Transverse colon (tissue), 4 donors: ENCODE results near the gene MICAL2. TPM values are rescaled to one million over a fixed set of nuclear protein-coding genes. Genes with fewer than 3 reads are reported as not detected.

Experiments used
- DNase-seq: peaks from one replicate; pipeline ENCODE4 v3.0.0-alpha.2; 2019
- H3K27ac ChIP-seq, 4 donors: fragments of 200-600 bp; sonication (generic); 2 replicates each; pipeline ENCODE4 v1.5.1; 2016 to 2018; ENCODE audit warnings: inconsistent platforms in 4 of 4
- H3K27me3 ChIP-seq: fragments of 200-600 bp; sonication (generic); 2 replicates; pipeline ENCODE4 v1.5.1; 2017; ENCODE audit warnings: inconsistent platforms
- H3K36me3 ChIP-seq, 4 donors: fragments of 200-600 bp; sonication (generic); 2 replicates each; pipeline ENCODE4 v1.5.1; 2017 to 2019; ENCODE audit warnings: inconsistent platforms in 4 of 4
- H3K4me1 ChIP-seq, 4 donors: fragments of 200-600 bp; sonication (generic); 2 replicates each; pipeline ENCODE4 v1.5.1; 2017 to 2020; ENCODE audit warnings: inconsistent platforms in 4 of 4
- H3K4me3 ChIP-seq, 4 donors: fragments of 200-600 bp; sonication (generic); 1 replicate in 1 of 4; 2 replicates in 3 of 4; pipeline versions ENCODE4 v1.5.1 to v1.6.1; 2017 to 2019; ENCODE audit warnings: inconsistent platforms in 4 of 4
- H3K9me3 ChIP-seq, 2 donors: fragments of 200-600 bp; sonication (generic); 2 replicates each; pipeline ENCODE4 v1.5.1; 2017 to 2019; ENCODE audit warnings: inconsistent platforms in 2 of 2
- EP300 ChIP-seq: sonication (generic); formaldehyde crosslinking; IDR thresholded peaks from one replicate; pipeline ENCODE4 v1.6.1; 2017; ENCODE audit warnings: antibody characterized with exemption, low read depth
- POLR2A ChIP-seq: fragments of 450-650 bp; IDR thresholded peaks from one replicate; pipeline ENCODE4 v1.6.1; 2016; ENCODE audit warnings: antibody characterized with exemption, mild to moderate bottlenecking, moderate library complexity
- POLR2AphosphoS5 ChIP-seq, 3 donors: sonication (generic); formaldehyde crosslinking; IDR thresholded peaks; one replicate each; pipeline ENCODE4 v1.6.1; 2016; ENCODE audit warnings: antibody characterized with exemption in 3 of 3
- WGBS, 2 donors: methylation state at CpG; one replicate each; pipeline ENCODE4 v1.1.5; 2018; ENCODE audit warnings: low coverage in 1 of 2; 5-methylcytosine and 5-hydroxymethylcytosine counted together
- in situ Hi-C, 4 donors: fragments of 200-750 bp; cut with MboI; loops; one replicate each; pipeline versions ENCODE4 v1.15.0 to v1.15.1; 2017; ENCODE audit warnings: low sequenced_read_pairs in 3 of 4, low pct_ligation_motif_present in 1 of 4, low pct_unique_long_range_greater_than_20kb in 1 of 4
- intact Hi-C: fragments of 100-400 bp; cut with DNase I; formaldehyde crosslinking; loops from one replicate; pipeline ENCODE4 v1.15.1; 2023; ENCODE audit warnings: low total_unique reads
- total RNA-seq, 4 donors: library from RNA; depleted of rRNA; stranded (reverse); fragments of >200 nt; gene quantifications; one replicate each; pipeline ENCODE4 v1.1.0, GENCODE V29; 2016
- TF ChIP-seq, protein P1 (sequence below), 5 experiments: fragments of 200-600 bp in 3 of 5; fragments of 450-650 bp in 2 of 5; sonication (generic) in 3 of 5; IDR thresholded peaks; 1 replicate in 2 of 5; 2 replicates in 3 of 5; pipeline ENCODE4 v1.5.1; 2016 to 2017; ENCODE audit warnings: antibody characterized with exemption in 5 of 5, inconsistent platforms in 3 of 5, mild to moderate bottlenecking in 2 of 5, moderate library complexity in 1 of 5

The MICAL2 gene
- total RNA-seq, 4 donors from 2014 or later = 309 to 483 (median 316) TPM

DNA sequence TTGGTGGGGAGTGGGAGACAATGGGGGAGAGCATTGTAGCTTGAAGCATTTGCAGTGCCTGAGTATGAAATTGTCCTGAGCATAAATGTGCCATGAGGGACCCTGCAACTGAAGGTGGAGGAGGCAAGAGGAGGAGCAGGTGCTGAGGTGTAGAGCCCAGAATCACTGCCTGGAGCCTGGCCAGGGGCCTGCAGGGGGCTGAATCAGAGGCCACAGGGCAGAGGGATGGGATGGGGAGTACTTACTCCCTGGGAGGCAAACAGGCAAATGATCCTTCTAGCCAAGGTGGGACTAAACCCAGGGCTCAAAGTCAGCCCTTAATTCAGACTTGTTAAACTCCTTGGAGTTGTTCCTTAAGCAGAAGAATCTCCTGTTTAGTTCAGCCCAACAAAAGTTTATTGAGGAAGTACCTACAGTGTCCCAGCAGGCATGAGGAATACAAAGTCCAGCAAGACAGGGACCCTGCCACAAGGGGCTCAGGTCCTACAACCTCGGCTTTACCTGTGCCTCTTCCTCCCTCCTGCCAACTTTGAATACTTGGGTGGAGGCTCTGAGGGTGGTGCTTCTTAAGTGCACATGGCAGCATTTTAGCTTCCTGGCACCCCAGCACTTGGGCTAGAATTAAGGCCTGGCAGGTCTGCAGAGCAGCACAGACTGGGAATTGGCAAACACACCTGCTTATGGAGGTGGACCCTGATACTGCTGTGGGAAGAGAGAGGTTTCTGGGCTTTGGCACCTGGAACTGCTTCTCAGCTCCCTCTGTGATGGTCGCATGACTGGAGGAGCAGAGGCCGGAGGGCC is 20.0 kb downstream of the MICAL2 start:
- H3K27ac ChIP-seq = peak overlapping the region; percentile 71 to 73 (median 72)
- H3K27me3 ChIP-seq = no peaks in the 10 kb centered on the region
- in situ Hi-C loops = no loop called here
- H3K9me3 ChIP-seq = no peaks in the 10 kb centered on the region
- peak; percentile 55 for DNase-seq
- WGBS, 2 donors = 79% methylated on average over 3 of the region's 3 CpGs; no CpG with 5 or more reads in 1 of the 2 donors
- no peak overlapping the region for H3K4me3 ChIP-seq
- intact Hi-C loops = no loop called here
- H3K36me3 ChIP-seq = no peaks in the 10 kb centered on the region
- H3K4me1 ChIP-seq = peaks cover 25 to 87% (median 58%) of the 10 kb centered on the region in 4 donors
- TF ChIP-seq, protein P1, sequence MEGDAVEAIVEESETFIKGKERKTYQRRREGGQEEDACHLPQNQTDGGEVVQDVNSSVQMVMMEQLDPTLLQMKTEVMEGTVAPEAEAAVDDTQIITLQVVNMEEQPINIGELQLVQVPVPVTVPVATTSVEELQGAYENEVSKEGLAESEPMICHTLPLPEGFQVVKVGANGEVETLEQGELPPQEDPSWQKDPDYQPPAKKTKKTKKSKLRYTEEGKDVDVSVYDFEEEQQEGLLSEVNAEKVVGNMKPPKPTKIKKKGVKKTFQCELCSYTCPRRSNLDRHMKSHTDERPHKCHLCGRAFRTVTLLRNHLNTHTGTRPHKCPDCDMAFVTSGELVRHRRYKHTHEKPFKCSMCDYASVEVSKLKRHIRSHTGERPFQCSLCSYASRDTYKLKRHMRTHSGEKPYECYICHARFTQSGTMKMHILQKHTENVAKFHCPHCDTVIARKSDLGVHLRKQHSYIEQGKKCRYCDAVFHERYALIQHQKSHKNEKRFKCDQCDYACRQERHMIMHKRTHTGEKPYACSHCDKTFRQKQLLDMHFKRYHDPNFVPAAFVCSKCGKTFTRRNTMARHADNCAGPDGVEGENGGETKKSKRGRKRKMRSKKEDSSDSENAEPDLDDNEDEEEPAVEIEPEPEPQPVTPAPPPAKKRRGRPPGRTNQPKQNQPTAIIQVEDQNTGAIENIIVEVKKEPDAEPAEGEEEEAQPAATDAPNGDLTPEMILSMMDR (IDR thresholded peaks at IDR 0.05) = peak in 1 of 5 experiments; percentile 51
- TF ChIP-seq POLR2AphosphoS5 (IDR thresholded peaks at IDR 0.05) = peak in 2 of 3 donors; percentile 41
- TF ChIP-seq EP300 = no peak
- TF ChIP-seq POLR2A = no peak

DNA sequence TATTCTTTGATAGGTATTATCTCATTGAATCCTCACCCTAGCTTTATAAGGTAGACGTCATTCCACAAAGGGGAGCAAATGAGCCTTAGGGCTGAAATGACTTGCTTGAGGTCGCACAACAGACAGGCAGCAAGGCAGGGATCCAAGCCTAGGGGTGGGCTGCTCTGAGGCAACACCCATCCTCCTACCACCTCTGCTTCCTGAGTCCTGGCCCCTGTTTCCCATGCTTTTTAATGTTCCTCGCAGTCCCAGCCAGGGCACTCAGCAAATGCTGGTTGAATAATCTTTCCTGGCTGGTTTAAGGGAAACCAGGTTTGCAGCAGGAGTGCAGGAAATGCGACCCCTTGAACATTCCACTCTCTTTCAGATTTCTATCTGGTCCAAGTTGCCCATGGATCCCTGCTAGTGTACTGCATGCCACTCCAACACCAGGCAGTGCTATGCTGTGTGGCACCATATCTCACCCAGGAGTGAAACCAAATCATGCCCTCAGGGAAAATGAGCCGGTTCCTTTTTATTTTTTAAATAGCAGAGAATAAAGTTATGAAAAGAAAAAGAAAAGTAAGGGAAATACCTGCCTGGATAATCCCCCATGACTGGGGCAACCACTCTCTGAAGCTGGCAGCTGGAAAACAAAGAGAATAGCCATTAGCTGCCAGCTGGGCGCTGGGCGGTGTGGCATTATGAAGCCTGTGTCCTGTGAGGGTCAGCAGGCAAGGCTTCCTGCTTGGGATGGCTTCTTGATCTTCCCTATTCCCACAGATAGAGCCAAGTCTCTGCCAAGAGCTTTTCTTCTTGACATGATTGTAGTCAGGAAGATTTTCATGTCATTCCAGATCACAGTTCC is 21.8 kb downstream of the MICAL2 start:
- intact Hi-C loops = no loop called here
- no peak overlapping the region for H3K4me3 ChIP-seq
- TF ChIP-seq, protein P1 (IDR thresholded peaks at IDR 0.05) = no peak
- TF ChIP-seq EP300 (no peak), POLR2A (no peak), POLR2AphosphoS5 (IDR thresholded peaks at IDR 0.05) (no peak)
- H3K4me1 ChIP-seq = peaks cover 33 to 88% (median 61%) of the 10 kb centered on the region in 4 donors
- 78 to 79% methylated on average over 2 to 7 of the region's 7 CpGs for WGBS, 2 donors
- in situ Hi-C loops = no loop called here
- H3K9me3 ChIP-seq = no peaks in the 10 kb centered on the region
- DNase-seq = no peak
- H3K36me3 ChIP-seq = no peaks in the 10 kb centered on the region
- H3K27ac ChIP-seq = peak overlapping the region; percentile 9 to 53 (median 24)
- no peaks in the 10 kb centered on the region for H3K27me3 ChIP-seq

DNA sequence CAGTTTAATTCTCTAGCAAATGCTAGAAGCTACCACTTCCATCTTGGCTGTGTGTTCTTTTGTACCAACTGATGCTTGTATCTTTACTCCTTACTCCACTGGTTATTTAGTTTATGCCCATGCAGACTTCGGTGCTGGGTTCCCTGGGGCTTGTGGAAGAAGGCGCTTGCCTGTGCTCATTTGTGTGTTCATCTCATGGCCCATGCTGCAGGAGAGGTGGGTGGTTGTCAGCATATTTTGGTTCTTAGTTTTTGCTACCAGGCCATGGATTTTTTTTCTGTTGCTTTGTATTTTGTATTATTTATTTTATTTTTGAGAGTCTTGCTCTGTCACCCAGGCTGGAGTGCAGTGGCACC is 22.4 kb downstream of the MICAL2 start:
- no peak for DNase-seq
- in situ Hi-C loops = no loop called here
- TF ChIP-seq POLR2AphosphoS5 (IDR thresholded peaks at IDR 0.05) (no peak), EP300 (no peak), POLR2A (no peak)
- TF ChIP-seq, protein P1 (IDR thresholded peaks at IDR 0.05) = no peak
- no peak overlapping the region for H3K4me3 ChIP-seq
- 100% methylated on average over 2 of the region's 2 CpGs for WGBS, 2 donors
- intact Hi-C loops = no loop called here
- no peaks in the 10 kb centered on the region for H3K27me3 ChIP-seq
- H3K9me3 ChIP-seq = no peaks in the 10 kb centered on the region
- no peaks in the 10 kb centered on the region for H3K36me3 ChIP-seq
- H3K4me1 ChIP-seq = peaks cover 34 to 94% (median 65%) of the 10 kb centered on the region in 4 donors
- peak overlapping the region in 3 of 4 donors; percentile 9 to 28 (median 18) for H3K27ac ChIP-seq

DNA sequence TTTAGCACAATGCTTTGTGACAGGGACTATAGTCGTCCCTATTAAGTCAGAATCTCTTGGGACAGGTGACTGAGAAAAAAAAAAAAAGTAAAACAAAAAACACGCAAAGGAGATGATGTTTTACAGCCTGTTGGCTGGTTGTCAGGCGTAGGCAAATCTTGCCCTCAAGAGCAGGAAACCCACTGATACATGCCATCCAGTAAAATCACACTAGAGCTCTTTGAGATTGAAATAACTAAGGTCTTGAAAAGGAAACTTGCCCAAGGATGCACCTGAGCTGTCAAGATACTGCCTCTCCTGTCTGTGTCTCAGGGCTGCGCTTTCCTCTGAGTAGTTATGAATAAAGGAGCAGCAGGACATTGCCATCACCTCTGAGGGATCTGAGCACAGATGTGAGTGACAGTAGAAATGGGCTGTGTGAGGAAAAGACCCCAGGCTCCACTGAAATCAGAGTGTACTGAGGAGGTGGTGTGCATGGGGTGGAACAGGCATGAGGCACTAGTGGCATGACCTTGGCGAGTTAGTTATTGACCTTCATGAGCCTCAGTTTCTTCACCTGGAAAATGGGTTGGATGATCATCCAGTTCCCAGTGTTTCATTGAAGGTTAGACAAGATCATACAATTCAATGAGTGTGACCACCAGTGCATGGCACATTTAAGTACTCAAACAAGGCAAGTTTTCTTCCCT is 23.3 kb downstream of the MICAL2 start:
- Histone ChIP-seq H3K36me3 (no peaks in the 10 kb centered on the region), H3K4me1 (peaks cover 42 to 97% (median 73%) of the 10 kb centered on the region in 4 donors), H3K4me3 (no peak overlapping the region), H3K27ac (peak overlapping the region; percentile 82 to 89 (median 87)), H3K9me3 (no peaks in the 10 kb centered on the region), H3K27me3 (no peaks in the 10 kb centered on the region)
- 73 to 89% methylated on average over 4 to 5 of the region's 5 CpGs for WGBS, 2 donors
- in situ Hi-C loops = no loop called here
- TF ChIP-seq POLR2AphosphoS5 (IDR thresholded peaks at IDR 0.05) (no peak), EP300 (no peak), POLR2A (no peak)
- TF ChIP-seq, protein P1 (IDR thresholded peaks at IDR 0.05) = no peak
- DNase-seq = no peak
- intact Hi-C loops = no loop called here
